GM13977 (cell line): ENCODE measurements around the gene SDR9C7.
"Not testable (repeated sequence)": the region's sequence is repeated elsewhere in the genome, so short reads cannot be mapped to it uniquely, and the experiment has no call there.

Experiments
- DNase-seq: peaks from one replicate; pipeline ENCODE4 v3.0.0; 2012; ENCODE audit warnings: low spot score
- CTCF ChIP-seq: IDR thresholded peaks from 2 replicates; pipeline ENCODE4 v1.5.1; 2012; ENCODE audit warnings: mild to moderate bottlenecking, control low read depth; ENCODE audit not compliant: insufficient read depth; ENCODE audit errors: extremely low read depth, missing control alignments
- in situ Hi-C: fragments of 300-500 bp; cut with MboI; formaldehyde crosslinking; loops from one replicate; pipeline ENCODE4 v1.12.0; 2022; ENCODE audit warnings: low sequenced_read_pairs, low pct_unique_long_range_greater_than_20kb, mixed read lengths, inconsistent platforms; ENCODE audit not compliant: unreplicated experiment

SDR9C7 gene

GRCh38 chr12:56905852-56906251, 28.4 kb downstream of the SDR9C7 start:
- no peak for TF ChIP-seq CTCF
- no peak for DNase-seq
- in situ Hi-C loops: no loop called here

- in situ Hi-C loops: no loop called here
- no peak for TF ChIP-seq CTCF
- no peak for DNase-seq
Measured at GRCh38 chr12:56903374-56903773, 30.8 kb downstream of the SDR9C7 start.

- in situ Hi-C loops, DNase-seq: not testable (repeated sequence)
Measured at GRCh38 chr12:56901313-56901712, 32.9 kb downstream of the SDR9C7 start.

GRCh38 chr12:56900583-56900982, 33.6 kb downstream of the SDR9C7 start:
- DNase-seq: no peak
- TF ChIP-seq CTCF: no peak
- in situ Hi-C loops: no loop called here

GRCh38 chr12:56898938-56899337, 35.3 kb downstream of the SDR9C7 start:
- no peak for TF ChIP-seq CTCF
- in situ Hi-C loops: no loop called here
- DNase-seq: no peak

GRCh38 chr12:56897844-56898361, 36.3 kb downstream of the SDR9C7 start:
- in situ Hi-C loops: no loop called here
- no peak for TF ChIP-seq CTCF

GRCh38 chr12:56896082-56896481, 38.1 kb downstream of the SDR9C7 start:
- DNase-seq: no peak
- in situ Hi-C loops: no loop called here
- TF ChIP-seq CTCF: no peak

More at GRCh38 chr12:56897844-56898361, 36.3 kb downstream of the SDR9C7 start:
- no peak for DNase-seq
